Suprapubic skin (tissue), 3 donors: ENCODE data around the gene ZNF770.

Source experiments
- EP300 ChIP-seq: sonication (generic); formaldehyde crosslinking; IDR thresholded peaks from one replicate; pipeline ENCODE4 v1.6.1; 2017; ENCODE audit warnings: antibody characterized with exemption
- TF ChIP-seq, protein P1 (sequence below), 2 donors: fragments of 200-600 bp in 1 of 2; fragments of 450-650 bp in 1 of 2; sonication (generic) in 1 of 2; IDR thresholded peaks; one replicate each; pipeline ENCODE4 v1.5.1; 2016 to 2019; ENCODE audit warnings: antibody characterized with exemption in 2 of 2, mild to moderate bottlenecking in 1 of 2, moderate library complexity in 1 of 2

DNA sequence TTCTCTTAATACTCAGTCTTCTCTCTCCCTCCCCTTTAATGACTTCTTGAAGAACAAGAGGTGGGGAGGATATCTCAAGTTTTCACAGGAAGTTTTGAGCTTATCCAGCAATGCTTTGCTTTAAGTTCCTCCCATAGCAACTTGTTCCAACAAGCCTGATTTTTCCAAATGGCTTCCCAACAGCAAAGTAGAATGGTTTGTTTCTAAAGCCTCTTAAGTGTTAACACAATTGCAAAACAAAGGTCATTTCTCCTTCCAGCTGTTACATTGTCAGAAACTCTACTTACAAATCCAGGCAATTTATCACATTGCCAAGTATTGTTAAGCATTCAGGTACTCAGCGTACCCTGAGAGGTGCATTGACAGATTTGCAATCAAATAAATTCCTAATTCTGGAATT lies 6.8 kb upstream of the ZNF770 start:
- TF ChIP-seq, protein P1, sequence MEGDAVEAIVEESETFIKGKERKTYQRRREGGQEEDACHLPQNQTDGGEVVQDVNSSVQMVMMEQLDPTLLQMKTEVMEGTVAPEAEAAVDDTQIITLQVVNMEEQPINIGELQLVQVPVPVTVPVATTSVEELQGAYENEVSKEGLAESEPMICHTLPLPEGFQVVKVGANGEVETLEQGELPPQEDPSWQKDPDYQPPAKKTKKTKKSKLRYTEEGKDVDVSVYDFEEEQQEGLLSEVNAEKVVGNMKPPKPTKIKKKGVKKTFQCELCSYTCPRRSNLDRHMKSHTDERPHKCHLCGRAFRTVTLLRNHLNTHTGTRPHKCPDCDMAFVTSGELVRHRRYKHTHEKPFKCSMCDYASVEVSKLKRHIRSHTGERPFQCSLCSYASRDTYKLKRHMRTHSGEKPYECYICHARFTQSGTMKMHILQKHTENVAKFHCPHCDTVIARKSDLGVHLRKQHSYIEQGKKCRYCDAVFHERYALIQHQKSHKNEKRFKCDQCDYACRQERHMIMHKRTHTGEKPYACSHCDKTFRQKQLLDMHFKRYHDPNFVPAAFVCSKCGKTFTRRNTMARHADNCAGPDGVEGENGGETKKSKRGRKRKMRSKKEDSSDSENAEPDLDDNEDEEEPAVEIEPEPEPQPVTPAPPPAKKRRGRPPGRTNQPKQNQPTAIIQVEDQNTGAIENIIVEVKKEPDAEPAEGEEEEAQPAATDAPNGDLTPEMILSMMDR (IDR thresholded peaks at IDR 0.05), result no peak
- no peak for TF ChIP-seq EP300
